Urothelium cell line (cell line): ENCODE measurements around the gene MAP1B.
A peak's percentile ranks its signal among the peaks of the same experiment; 100 is the strongest.

Experiments used
- DNase-seq: peaks from one replicate; pipeline ENCODE4 v3.0.0; 2011; ENCODE audit warnings: low spot score, mixed read lengths
- FAIRE-seq: peaks from 2 replicates; lab custom pipeline; 2011; peaks lifted over from hg19 to GRCh38; lab: Jason Lieb, UNC

The MAP1B gene

GRCh38 chr5:72093824-72094223 is 13.5 kb upstream of the MAP1B start:
- FAIRE-seq, result no peak

GRCh38 chr5:72096602-72097188 is 10.6 kb upstream of the MAP1B start:
- no peak for FAIRE-seq
- DNase-seq, result peak; percentile 12

More at GRCh38 chr5:72093824-72094223, 13.5 kb upstream of the MAP1B start:
- no peak for DNase-seq

- FAIRE-seq (no peak), DNase-seq (no peak)
Measured at GRCh38 chr5:72101828-72102227, 5.4 kb upstream of the MAP1B start.

GRCh38 chr5:72106817-72107130 is 501 bp upstream of the MAP1B start:
- DNase-seq (no peak), FAIRE-seq (no peak)

- DNase-seq, result peak; percentile 53
- FAIRE-seq, result no peak
Measured at GRCh38 chr5:72107901-72108201, 576 bp downstream of the MAP1B start.

GRCh38 chr5:72108202-72109061 is 1.2 kb downstream of the MAP1B start:
- DNase-seq (peak; percentile 80), FAIRE-seq (peak; percentile 44)

GRCh38 chr5:72109062-72109411 is 1.8 kb downstream of the MAP1B start:
- no peak for FAIRE-seq
- DNase-seq, result no peak

- FAIRE-seq (no peak), DNase-seq (no peak)
Measured at GRCh38 chr5:72109625-72110024, 2.4 kb downstream of the MAP1B start.

DNA sequence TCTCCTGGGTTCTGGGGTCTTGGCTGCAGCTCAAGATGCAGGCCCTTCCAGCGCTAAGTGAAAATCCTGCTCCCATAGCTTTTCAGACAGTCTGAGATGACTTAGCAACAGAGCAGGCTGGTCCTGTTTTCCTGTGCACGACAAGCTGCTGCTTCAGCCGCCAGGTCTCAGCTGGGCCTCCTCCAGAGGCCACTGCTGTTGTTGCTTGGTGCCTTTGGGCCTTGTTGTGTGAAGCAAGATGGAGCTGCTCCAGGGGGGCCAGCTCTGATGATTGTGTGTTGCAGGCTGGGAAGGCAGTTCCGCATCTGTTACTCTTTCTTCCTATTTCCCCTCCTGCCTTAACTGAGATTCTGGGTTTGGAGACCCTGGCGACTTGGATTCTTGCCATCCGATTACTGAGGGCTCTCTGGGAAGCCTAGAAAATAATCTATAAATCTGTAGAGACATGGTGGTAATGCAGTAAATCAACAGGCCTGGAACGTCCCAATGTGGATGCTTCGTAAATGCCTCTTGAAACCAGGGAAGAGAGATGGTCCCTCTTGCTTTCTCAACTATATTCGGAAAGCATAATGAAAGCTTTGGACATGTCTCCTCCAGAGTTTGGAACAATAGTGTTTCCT is 3.2 kb downstream of the MAP1B start:
- DNase-seq, result no peak
- FAIRE-seq, result no peak

DNA sequence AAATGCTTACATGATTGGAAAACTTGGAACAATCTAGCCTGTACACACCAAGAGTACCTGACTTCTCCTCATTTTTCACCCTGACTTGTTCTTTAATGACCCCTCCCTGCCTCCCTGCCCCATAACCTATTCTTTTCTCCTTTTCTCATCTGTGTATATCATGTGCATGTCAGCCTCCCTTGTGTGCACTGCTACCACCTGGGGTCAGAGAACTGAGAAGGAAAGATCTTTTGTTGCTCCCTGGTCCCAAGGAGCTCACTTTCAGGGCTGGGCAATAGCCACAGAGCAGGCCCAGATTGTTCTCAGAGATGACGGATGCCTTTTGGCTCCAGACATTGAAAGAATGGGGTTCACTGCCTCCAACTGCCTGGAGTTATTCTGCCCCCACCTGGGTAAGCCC is 5.1 kb downstream of the MAP1B start:
- FAIRE-seq, result no peak
- DNase-seq, result no peak

- no peak for FAIRE-seq
- no peak for DNase-seq
Measured at GRCh38 chr5:72114629-72115028, 7.4 kb downstream of the MAP1B start.

DNA sequence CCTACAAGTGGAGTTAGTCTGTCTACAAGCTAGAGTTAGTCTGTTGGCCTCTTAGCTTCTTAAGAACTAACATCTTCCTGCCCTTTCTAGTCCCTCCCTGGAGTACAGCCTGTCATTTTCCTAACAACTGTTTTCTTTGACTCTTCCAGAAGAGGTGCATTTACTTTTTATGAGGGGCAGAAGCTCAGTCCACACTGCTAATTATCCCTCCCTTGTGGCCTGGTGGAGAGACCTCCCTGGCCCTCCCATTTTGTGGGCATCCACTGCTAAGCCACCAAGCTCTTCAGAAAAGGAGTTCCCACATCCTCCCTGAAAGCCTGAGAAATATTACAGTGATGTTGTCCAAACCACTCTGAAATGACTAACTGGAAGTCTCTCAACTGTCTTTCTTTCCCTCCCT is 8.0 kb downstream of the MAP1B start:
- DNase-seq (no peak), FAIRE-seq (no peak)

DNA sequence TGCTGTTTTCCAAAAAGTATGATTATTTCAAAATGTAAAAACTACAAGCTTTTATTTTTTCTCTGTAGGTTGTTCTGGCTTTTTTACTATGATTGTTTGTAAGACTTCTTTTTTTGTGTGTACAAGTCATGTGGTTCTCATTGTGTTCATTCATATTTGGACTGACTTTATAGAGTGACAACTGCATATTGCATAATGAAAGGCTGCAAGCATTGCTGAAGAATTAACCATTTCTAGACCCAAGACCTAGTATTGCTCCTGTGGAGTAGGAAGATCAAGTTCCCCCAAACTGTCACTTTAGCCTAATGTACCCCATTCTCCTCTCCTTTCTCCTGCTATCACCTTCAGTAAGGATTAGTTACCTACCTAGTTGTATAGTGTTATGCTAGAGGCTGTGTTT is 10.0 kb downstream of the MAP1B start:
- no peak for DNase-seq
- FAIRE-seq, result no peak

GRCh38 chr5:72121052-72121779 is 13.9 kb downstream of the MAP1B start:
- DNase-seq (no peak), FAIRE-seq (no peak)

- no peak for FAIRE-seq
- DNase-seq, result no peak
Measured at GRCh38 chr5:72121780-72122445, 14.6 kb downstream of the MAP1B start.

DNA sequence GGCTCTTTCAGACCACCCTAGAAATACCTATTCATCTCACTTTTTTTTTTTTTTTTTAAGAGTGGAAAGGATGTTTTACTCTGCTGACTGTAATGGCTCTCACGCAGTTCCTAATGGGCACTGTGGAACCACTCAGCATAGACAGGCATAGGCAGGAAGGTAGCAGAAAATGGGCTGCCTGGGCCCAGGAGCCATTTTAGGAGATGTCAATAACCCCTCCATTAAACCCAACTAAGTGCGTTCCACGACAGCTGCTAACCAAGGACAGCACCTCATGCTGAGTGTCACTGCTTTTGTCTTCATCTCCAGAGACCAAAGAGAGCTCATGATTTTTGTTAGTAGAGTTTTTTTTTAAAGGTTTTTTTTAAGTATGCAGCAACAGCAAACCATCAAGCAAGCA is 15.3 kb downstream of the MAP1B start:
- DNase-seq (no peak), FAIRE-seq (no peak)

DNA sequence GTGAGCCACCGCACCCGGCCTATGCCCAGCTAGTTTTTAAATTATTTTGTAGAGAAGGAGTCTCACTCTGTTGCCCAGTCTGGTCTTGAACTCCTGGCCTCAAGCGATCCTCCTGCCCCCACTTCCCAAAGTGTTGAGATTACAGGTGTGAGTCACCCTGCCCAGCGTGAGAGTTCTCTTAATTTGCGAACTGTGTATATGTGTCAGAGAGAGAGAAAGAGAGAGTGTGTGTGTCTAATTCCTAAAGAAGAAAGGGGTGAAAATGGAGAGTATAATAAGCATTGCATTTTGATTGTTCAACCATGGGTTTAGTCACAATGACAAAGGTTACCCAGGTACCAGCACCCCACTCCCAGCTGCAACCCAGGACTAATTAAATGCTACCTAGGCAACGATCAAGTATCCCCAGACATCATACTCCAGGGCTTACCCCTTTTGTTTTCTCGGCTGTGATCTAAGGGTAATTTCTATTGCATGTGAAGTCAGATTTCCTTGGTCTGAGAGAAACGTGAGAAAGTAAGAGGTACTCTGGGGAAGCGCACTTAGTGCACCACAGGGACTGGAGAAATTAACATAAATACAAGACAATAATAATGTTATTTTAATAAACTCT is 16.6 kb downstream of the MAP1B start:
- DNase-seq, result no peak
- no peak for FAIRE-seq

- FAIRE-seq, result no peak
Measured at GRCh38 chr5:72125271-72125940, 18.1 kb downstream of the MAP1B start.

DNA sequence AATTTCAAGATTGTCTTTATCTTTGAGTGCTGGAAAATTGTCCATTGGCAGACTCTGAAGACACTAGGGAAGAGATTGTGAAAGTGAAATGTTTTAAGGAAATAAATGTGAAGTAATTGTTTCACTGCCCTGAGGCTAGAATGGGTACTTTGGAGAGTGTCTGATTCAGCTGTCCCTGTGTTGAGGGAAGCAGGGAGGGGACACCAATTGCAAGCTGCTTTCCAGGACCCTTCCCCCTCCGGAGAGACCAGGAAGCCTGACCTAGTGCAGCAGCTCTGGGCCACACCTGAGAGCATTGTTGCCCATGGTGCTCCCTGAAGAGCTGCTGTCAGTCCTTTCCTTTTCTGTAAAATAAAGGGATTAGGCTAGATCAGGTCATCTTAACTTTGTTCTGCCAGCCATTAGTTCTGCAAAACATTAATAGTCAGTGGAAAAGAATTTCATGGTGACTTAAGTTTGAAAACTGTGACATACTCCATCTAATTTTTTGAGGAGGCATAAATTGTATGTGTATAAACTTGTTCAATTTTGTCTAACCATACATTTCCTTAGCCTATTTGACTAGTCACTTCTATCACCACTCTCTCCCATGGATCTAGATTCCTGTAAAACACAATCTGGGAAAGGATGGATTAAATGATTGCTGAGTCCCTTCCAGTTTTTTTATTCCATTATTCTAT is 18.8 kb downstream of the MAP1B start:
- FAIRE-seq (no peak), DNase-seq (no peak)

More at GRCh38 chr5:72125271-72125940, 18.1 kb downstream of the MAP1B start:
- no peak for DNase-seq

- DNase-seq, result no peak
- no peak for FAIRE-seq
Measured at GRCh38 chr5:72126796-72127195, 19.5 kb downstream of the MAP1B start.
